Endodermal cell (in vitro differentiated cells): ENCODE data around the gene ROBO1. TPM values are rescaled to one million over a fixed set of nuclear protein-coding genes. Genes with fewer than 3 reads are reported as not detected.
A peak's percentile ranks its signal among the peaks of the same experiment; 100 is the strongest.

Experiments
- DNase-seq: peaks from one replicate; pipeline ENCODE4 v3.0.0-alpha.2; 2017
- H3K27ac ChIP-seq: 2 replicates; pipeline ENCODE4 v1.5.1; 2013; ENCODE audit warnings: mild to moderate bottlenecking, low read depth, low read length, moderate library complexity
- H3K27me3 ChIP-seq: 2 replicates; pipeline ENCODE4 v1.6.1; 2013; ENCODE audit warnings: mild to moderate bottlenecking, low read length, moderate library complexity; ENCODE audit not compliant: insufficient read depth, control insufficient read depth, poor library complexity, severe bottlenecking
- H3K36me3 ChIP-seq: 2 replicates; pipeline ENCODE4 v1.7.0; 2013; ENCODE audit warnings: mild to moderate bottlenecking, low read length, moderate library complexity; ENCODE audit not compliant: control insufficient read depth, insufficient read depth
- H3K4me1 ChIP-seq: one replicate; pipeline ENCODE4 v1.7.0; 2013; ENCODE audit warnings: low read length; ENCODE audit not compliant: control insufficient read depth, insufficient read depth
- H3K4me3 ChIP-seq: 2 replicates; pipeline ENCODE4 v1.5.1; 2013; ENCODE audit warnings: mild to moderate bottlenecking, low read length, moderate library complexity
- H3K9ac ChIP-seq: 2 replicates; pipeline ENCODE4 v1.6.1; 2013; ENCODE audit warnings: mild to moderate bottlenecking, low read length, moderate library complexity; ENCODE audit not compliant: poor library complexity, severe bottlenecking; ENCODE audit errors: extremely low read depth
- H3K9me3 ChIP-seq: 2 replicates; pipeline ENCODE4 v1.6.1; 2013; ENCODE audit warnings: mild to moderate bottlenecking, low read length, moderate library complexity; ENCODE audit not compliant: control insufficient read depth
- H3K27ac Mint-ChIP-seq: 2 replicates; pipeline ENCODE4 v1.8.0; 2020; ENCODE audit warnings: mixed read lengths
- H3K27me3 Mint-ChIP-seq: 2 replicates; pipeline ENCODE4 v1.8.0; 2021; ENCODE audit warnings: mild to moderate bottlenecking, mixed read lengths; ENCODE audit not compliant: insufficient read depth
- H3K36me3 Mint-ChIP-seq: 2 replicates; pipeline ENCODE4 v1.8.0; 2020; ENCODE audit warnings: low read depth, mixed read lengths
- H3K4me1 Mint-ChIP-seq: 2 replicates; pipeline ENCODE4 v1.8.0; 2020; ENCODE audit warnings: mixed read lengths
- H3K4me3 Mint-ChIP-seq: 2 replicates; pipeline ENCODE4 v1.8.0; 2020; ENCODE audit warnings: mild to moderate bottlenecking, moderate library complexity, mixed read lengths
- H3K9me3 Mint-ChIP-seq: 2 replicates; pipeline ENCODE4 v1.8.0; 2020; ENCODE audit warnings: mild to moderate bottlenecking, mixed read lengths
- WGBS, 2 experiments: methylation state at CpG; one replicate each; pipeline versions ENCODE4 v1.1.5 to v1.1.7; 2013; ENCODE audit warnings: missing lambda C conversion rate in 2 of 2, mixed read lengths in 1 of 2; ENCODE audit not compliant: insufficient coverage in 1 of 2, insufficient read length in 1 of 2; 5-methylcytosine and 5-hydroxymethylcytosine counted together
- total RNA-seq, 2 donors: library from RNA; stranded (reverse); fragmentation: NEBNext Ultra II Directional in 1 of 2; extraction: Animal tissue kit (Norgen Biotek cat#: 25700) in 1 of 2; gene quantifications; 2 replicates in 1 of 2; 3 replicates in 1 of 2; pipeline ENCODE4 v1.2.1, GENCODE V29; 2021
- TF ChIP-seq, protein P1 (sequence below): fragments of 200-600 bp; sonication (generic); conservative IDR thresholded peaks from 2 replicates; pipeline ENCODE4 v1.5.0; 2021; ENCODE audit warnings: antibody characterized with exemption, mild to moderate bottlenecking

The ROBO1 gene
- total RNA-seq, 2 donors from 2014 or later: 74.8 to 75.9 TPM

DNA sequence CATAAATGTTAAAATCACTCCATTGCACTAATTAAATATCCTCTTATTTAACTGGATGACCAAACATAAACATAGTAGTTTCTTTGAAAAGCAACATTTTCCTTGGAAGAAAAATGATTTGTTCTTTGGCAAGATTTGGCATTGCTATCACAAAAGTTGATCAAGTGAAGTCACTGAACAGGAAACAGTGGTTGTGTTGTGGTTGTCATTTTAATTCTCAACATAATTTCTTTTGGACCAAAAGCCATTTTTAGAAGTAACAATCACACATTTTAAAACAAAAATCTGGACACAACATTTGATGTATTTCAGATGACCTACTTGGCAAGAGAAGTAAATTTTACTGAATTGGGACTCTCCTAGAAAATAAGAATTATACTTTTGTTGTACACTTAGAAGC, 872.3 kb downstream of the ROBO1 start:
- DNase-seq: no peak
- Histone ChIP-seq H3K27me3 (no peaks in the 10 kb centered on the region), H3K27ac (peak overlapping the region; percentile 91), H3K9ac (no peak overlapping the region), H3K36me3 (no peaks in the 10 kb centered on the region), H3K9me3 (no peaks in the 10 kb centered on the region), H3K4me3 (no peak overlapping the region), H3K4me1 (peaks cover 18% of the 10 kb centered on the region)
- TF ChIP-seq, protein P1, sequence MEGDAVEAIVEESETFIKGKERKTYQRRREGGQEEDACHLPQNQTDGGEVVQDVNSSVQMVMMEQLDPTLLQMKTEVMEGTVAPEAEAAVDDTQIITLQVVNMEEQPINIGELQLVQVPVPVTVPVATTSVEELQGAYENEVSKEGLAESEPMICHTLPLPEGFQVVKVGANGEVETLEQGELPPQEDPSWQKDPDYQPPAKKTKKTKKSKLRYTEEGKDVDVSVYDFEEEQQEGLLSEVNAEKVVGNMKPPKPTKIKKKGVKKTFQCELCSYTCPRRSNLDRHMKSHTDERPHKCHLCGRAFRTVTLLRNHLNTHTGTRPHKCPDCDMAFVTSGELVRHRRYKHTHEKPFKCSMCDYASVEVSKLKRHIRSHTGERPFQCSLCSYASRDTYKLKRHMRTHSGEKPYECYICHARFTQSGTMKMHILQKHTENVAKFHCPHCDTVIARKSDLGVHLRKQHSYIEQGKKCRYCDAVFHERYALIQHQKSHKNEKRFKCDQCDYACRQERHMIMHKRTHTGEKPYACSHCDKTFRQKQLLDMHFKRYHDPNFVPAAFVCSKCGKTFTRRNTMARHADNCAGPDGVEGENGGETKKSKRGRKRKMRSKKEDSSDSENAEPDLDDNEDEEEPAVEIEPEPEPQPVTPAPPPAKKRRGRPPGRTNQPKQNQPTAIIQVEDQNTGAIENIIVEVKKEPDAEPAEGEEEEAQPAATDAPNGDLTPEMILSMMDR: no peak
- no peaks in the 10 kb centered on the region for H3K27me3 Mint-ChIP-seq
- H3K9me3 Mint-ChIP-seq: no peaks in the 10 kb centered on the region
- H3K36me3 Mint-ChIP-seq: peaks cover 4% of the 10 kb centered on the region
- peaks cover 24% of the 10 kb centered on the region for H3K4me1 Mint-ChIP-seq
- no peak overlapping the region for H3K27ac Mint-ChIP-seq
- H3K4me3 Mint-ChIP-seq: no peak overlapping the region

DNA sequence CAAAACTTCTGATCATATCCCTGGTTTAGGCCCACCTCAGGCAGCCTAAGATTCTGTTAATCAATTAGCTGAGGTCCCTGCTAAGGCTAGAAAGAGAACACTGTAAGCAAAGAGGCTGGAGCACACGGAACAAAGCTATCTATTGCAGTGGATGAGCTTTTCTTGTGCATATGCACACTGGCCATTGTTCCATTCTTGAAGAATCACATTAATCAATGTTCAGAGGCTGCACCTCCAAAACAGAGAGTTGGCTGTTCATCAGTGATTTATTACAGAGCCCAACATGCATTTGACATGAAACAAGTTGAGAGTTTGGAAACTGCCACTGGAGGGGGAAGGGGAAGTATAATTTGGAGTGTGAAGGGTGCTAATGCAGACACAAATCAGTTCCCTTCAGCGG, 873.0 kb downstream of the ROBO1 start:
- Mint-ChIP-seq H3K36me3 (peaks cover 4% of the 10 kb centered on the region), H3K9me3 (no peaks in the 10 kb centered on the region), H3K27ac (no peak overlapping the region)

DNA sequence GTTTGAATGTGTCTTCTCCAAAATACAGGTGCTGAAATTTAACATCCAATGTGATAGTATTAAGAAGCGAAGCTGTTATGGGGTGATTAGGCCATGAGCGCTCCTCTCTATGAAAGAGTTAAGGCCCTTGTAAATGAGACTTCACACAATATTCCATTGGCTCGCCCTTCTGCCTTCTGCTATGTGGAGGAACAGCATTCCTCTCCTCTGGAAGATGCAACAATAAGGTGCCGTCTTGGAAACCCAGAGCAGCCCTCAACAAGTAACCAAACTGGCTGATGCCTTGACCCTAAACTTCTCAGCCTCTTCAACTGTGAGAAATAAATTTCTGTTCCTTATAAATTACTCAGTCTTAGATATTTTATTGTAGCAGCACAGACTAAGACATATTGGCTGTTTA, 874.6 kb downstream of the ROBO1 start:
- no peak overlapping the region for H3K9ac ChIP-seq
- peaks cover 33% of the 10 kb centered on the region for H3K4me1 Mint-ChIP-seq
- DNase-seq: no peak
- no peak overlapping the region for H3K4me3 ChIP-seq
- H3K4me3 Mint-ChIP-seq: no peak overlapping the region
- peaks cover 18% of the 10 kb centered on the region for H3K4me1 ChIP-seq
- no peaks in the 10 kb centered on the region for H3K27me3 Mint-ChIP-seq
- 98 to 100% methylated on average over 2 to 4 of the region's 4 CpGs for WGBS, 2 experiments
- TF ChIP-seq, protein P1: no peak
- no peaks in the 10 kb centered on the region for H3K9me3 Mint-ChIP-seq
- no peaks in the 10 kb centered on the region for H3K9me3 ChIP-seq
- no peaks in the 10 kb centered on the region for H3K36me3 ChIP-seq
- H3K27ac ChIP-seq: no peak overlapping the region
- H3K36me3 Mint-ChIP-seq: peaks cover 4% of the 10 kb centered on the region
- no peaks in the 10 kb centered on the region for H3K27me3 ChIP-seq
- H3K27ac Mint-ChIP-seq: no peak overlapping the region

More for the DNA sequence above, 873.0 kb downstream of the ROBO1 start:
- Histone ChIP-seq H3K36me3 (no peaks in the 10 kb centered on the region), H3K27me3 (no peaks in the 10 kb centered on the region), H3K4me3 (no peak overlapping the region), H3K27ac (peak overlapping the region; percentile 91), H3K4me1 (peaks cover 18% of the 10 kb centered on the region), H3K9me3 (no peaks in the 10 kb centered on the region), H3K9ac (no peak overlapping the region)
- TF ChIP-seq, protein P1: no peak
- H3K4me3 Mint-ChIP-seq: no peak overlapping the region
- H3K4me1 Mint-ChIP-seq: peaks cover 31% of the 10 kb centered on the region
- H3K27me3 Mint-ChIP-seq: no peaks in the 10 kb centered on the region
- WGBS, 2 experiments: 78 to 79% methylated on average over 2 of the region's 2 CpGs
- DNase-seq: no peak
